HG02970 (cell line): ENCODE data around the gene RAVER1.
"Not testable (repeated sequence)": the region's sequence is repeated elsewhere in the genome, so short reads cannot be mapped to it uniquely, and the experiment has no call there.

ENCODE experiments used
- ATAC-seq: cut with Tn5 transposase; IDR thresholded peaks from one replicate; pipeline ENCODE4 v1.9.1; 2021; ENCODE audit warnings: mild to moderate bottlenecking, moderate library complexity, moderate number of reproducible peaks; ENCODE audit not compliant: unreplicated experiment, low FRiP score

Gene RAVER1

DNA sequence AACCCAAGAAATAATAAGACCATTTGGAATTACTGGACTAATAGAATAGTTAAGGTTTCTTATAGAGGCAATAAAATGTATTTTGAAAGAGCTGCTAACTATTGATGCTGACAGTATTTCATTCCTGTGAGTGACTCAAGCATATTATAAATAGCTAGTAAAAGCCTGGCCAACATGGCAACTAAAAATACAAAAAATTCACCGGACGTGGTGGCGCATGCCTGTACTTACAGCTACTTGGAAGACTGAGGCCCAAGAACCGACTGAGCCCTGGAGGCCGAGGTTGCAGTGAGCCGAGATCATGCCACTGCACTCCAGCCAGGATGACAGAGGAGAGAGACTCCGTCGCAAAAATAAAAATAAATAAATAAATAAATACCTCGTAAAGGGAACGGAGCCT is 11.5 kb upstream of the RAVER1 start:
- ATAC-seq, result no peak

DNA sequence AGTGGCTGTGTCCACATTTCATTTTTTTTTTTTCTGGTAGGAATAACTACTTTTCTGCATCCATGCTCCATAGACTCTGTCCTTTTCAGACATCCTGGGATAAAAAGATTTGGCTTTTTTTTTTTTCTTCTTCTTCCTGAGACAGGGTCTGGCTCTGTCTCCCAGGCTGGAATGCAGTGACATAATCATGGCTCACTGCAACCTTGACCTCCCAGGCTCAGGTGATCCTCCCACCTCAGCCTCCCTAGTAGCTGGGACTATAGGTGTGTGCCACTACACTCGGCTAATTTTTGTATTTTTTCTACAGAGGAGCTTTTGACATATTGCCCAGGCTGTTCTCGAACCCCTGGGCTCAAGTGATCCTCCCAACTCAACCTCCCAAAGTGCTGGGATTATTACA is 10.2 kb upstream of the RAVER1 start:
- ATAC-seq, result no peak

DNA sequence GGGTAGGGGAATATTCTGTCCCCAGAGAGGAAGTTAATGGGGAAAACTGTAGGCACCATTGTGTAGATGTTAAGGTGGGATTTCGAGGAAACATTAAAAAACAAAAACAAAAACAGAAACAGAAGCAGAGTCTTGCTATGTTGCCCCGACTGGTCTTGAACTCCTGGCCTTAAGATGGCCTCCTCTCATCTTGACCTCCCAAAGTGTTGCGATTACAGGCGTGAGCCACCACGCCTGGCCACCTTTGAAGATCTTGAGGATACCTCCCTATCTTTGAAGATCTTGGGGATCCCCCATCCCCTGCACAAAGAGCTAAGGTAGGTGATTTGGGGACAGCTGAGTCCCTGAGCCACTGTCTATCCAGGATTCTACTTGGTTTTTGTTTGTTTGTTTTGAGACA is 6.6 kb upstream of the RAVER1 start:
- no peak for ATAC-seq

DNA sequence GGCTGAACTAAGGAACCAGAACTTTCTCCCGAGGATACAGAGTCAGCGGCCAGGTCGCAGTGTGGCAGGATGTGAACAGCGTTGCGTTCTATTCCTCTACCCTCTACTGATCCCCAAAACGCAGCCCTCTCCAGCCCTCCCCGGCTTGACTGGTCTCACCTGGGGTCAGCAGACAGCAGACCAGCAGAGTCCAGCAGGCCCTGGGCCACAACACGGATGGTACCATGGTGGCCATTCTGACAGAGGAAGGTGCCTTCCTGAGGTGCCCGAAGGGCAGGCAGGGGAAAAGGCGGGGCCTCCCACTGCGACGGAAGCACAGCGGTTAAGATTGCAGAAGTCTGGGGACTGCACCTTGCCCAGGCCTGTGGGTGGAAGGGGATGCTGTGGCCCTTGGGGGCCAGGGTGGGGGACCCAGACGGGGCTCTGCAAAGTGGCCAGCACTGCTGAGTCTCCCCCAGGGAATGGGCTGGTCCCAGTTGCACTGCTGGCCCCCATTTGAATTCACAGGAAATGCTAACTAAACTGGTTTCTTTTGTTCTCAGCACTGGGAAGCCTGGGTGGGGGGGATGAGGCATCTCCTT is 6.1 kb upstream of the RAVER1 start, which contains the start of gene ICAM3:
ICAM3 (minus strand) TSS at position 245 of the 581 bp plus-strand sequence; CDS start at position 235, 10 bp downstream.
- no peak for ATAC-seq

DNA sequence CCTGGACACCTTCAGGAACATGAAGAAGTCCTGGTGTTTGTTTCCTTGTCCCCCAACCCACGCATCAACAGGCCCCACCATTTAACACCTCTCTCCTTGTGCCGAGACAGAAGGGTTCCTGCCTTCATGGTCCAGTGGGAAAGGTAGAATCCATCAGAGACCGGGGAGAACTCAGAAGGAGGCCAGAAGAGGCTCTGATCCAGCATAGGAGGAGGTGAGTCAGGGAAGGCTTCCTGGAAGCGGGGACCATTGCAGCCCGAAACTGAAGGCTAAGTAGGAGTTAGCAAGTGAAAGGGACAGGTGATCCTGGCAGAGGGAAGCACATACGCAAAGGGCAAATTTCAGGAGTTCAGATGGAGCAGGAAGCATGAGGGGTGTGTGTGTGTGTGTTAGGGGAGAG is 5.6 kb upstream of the RAVER1 start:
- no peak for ATAC-seq

DNA sequence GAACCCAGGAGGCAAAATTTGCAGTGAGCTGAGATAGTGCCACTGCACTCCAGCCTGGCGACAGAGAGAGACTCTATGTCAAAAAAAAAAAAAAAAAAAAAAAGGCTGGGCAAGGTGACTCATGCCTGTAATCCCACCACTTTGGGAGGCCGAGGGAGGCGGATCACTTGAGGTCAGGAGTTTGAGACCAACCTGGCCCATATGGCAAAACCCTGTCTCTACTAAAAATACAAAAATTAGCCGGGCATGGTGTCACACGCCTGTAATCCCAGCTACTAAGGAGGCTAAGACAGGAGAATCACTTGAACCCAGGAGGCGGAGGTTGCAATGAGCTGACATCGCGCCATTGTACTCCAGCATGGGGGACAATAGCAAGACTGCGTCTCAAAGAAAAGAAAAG is 3.4 kb upstream of the RAVER1 start:
- not testable (repeated sequence) for ATAC-seq

DNA sequence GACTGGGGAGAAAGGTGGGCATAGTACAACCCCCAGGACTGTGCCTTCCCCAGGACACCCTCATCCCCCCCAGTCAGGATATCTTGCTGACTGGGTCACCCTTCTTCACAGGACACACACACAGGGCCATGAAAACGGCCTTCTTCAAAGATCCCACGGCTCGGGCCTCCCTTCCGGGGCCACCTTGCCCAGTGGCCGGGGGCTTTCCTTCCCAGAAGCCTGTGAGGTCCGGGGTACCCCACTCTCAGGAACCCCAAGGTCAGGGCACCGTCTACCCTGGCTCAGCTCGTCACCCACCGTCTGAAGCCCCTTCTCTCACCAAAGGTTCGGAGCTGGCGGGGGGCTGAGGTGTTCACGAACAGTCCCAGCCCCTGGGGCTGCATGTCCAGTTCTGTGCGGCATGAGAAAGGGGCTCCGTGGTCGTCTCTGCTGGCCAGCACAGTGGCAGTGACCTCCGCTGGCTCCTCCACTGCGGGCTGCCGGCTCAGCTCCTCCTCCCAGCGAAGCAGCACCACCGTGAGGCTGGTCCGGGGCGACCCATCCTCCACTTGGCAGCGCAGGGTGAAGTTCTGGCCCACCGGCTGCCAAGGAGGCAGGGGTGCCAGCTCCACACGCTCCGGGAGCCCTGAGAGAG is 2.1 kb upstream of the RAVER1 start:
- ATAC-seq, result no peak

DNA sequence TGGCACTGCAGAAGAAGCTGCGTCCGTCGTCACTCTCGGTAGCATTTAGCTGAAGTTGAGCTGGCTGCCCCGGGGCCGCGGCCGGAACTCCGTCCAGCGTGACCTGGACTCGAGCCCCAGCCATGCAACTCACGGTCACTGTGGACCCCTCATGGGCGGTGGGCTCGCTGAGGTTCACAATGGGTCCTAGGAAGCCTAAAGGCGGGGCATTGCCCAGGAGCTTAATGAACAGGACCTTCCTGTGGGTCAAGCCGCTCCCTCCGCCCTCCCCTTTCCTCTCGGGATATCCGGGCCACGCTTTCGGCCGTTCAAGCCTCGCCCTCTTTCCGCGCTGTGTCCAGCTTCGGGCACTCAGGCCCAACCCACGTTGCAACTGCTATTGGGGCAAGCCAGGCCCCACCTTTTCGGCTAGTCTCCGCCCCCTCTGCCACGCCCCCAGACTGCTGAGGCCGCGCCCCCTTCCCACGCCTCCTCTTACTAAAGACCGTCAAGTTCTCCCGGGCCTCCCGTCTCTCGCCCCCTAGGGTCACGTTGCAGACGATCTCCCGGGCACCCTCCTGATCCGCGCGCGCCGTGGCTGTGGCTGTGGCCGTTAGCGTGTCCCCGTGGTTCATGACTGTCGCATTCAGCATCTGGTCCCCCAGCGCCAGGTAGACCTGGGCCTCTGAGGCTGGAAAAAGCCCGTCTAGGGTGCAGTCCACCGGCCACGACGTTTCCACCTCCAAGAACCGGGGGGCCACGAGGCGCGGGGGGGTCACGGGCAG is 1.4 kb upstream of the RAVER1 start:
- ATAC-seq, result no peak

DNA sequence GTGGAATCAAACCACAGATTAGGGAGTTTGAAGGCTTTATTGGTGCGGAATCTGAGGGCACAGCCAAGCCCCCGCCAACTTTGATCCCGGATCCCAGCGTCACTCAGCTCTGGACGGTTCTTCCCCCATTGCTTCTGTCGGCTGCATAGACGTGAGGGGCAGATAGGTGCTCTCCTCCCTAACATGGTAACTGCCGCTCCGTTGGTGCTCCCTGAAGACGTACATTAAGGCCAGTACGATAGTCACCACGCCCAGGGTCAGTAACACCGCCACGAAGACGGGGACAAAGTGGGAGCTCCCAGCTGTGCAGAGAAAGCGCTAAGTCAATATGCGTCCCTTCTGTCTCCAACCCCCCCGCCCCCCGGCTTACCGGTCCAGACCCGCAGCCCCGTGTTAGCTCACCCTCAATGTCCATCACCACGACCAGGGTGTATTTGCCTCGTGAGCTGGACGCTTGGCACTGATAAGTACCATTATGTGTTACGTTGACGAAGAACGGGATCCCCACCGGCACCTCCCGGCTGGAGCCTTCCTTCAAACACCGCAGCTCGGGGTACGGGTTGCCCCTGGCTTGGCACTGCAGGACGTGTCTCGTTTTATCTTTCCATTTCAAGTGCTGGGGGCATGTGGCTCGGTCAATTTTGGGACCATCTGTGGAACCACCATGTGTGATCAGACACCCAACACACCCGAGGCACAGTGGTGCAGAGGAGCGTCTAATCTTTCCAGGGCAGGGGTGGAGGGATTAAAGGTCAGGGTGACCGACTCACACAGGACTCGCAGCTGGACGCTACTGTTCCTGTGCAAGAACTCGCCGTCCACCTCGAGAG is 644 bp upstream of the RAVER1 start:
- ATAC-seq, result no peak

DNA sequence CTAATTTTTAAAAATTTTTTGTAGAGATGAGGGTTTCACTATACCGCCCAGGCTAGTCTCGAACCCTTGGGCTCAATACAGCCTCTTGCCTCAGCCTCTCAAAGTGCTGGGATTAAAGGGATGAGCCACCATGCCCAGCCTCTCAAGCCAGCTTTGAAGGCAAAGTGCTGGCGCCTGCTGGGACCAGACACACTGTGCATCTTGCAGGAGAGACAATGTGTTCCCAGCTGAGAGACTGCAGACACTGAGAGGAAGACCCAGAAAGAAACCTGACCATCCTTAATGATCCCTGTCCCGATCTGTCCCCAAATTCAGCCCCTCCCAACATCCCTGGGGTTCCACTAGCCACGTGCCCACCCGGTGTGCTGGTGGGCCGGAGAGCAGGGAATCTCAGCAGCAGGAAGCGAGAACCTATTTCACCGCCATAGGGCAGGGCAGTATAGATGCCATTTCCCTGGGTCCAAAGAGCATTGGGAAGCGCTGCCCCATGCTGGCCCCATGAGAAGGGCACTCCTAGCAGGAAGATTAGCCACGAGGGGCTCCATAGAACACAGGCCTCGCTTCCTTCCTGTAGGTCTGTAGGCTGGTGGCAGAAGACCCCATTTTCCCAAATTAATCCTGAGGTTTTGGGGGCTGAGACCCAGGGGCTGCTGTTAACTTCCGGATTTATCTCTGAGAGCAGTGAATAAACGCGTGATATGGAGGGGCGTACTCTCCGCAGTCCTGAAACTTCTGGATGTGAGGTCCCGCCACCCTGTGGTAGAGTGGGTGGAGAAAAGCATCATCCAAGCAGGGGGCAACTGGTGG is 968 bp downstream of the RAVER1 start:
- no peak for ATAC-seq

DNA sequence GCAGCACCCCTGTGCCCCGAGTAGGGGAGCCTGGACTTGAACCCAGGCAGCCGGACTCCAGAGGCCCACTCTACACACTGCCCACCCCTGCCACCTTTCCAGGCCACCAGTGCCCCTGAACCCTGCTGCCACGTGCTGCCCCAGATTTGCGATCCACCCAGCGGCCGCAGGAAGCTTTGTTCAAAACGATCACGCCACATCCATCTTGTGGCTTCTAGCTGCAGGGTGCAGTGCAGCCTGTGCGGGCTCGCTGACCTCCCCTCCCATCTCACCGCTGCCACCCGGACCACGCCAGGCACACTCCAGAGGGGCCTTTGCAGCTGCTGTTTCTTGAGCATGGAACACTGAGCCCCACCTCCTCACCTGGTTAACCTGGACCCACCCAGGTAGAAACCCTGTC is 3.8 kb downstream of the RAVER1 start:
- no peak for ATAC-seq

DNA sequence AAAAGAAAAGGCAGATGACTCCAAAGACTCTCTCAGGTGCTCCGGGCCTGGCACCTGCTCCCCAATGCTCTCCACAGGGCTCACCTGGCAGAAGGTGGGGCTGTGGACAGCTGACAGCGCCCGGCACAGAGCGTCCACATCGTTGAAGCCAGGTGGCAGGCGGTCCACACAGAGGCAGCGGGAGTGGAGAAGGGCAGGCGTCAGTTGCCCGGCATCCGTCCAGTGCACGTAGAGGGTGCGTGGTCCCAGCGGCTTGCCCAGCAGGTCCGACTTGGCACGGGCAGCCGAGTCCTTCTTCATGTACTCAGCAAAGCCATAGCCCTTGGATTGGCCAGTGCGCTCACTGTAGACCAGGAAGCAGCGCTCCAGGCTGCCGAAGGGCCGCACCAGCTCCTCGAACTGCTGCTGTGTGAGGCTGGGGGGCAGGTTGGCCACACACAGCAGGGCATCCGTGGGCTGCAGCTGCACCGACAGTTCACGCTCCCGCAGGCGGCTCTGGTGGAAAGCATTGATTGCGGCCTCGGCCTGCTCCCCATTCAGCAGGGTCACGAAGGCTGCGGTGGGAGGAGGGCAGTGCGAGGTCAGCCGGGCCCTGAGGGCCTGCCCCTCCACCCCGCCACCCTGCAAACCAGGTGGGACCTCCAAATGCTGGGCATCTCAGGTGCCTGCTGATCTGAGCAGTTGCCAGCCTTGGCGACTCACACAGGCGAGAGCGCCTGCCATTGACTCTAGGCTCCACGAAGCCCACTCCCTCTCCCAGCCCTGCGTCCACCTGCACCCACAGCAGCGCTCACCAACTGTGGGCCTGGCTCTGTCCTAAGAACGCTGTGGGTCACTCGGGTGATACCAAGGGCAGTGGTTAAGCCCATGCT is 4.5 kb downstream of the RAVER1 start:
- ATAC-seq, result no peak

DNA sequence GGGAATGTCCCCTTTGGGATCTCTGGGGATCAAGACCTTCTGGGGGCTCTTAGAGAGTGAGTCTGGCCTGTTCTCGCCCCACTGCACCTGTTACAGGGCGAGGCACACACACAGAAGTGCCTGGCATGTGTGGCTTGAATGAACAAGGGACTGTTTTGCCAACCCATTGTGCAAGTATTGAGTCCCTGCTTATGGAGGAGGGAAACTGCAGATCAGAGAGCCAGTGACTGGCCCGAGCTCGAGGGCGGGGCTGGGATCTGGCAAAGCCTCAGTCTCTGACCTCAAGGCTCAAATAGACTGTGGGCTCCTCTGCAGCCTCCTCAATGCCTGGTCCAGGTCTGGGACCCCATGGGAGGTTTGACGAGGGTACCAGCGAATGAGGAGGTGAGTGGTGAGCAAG is 5.5 kb downstream of the RAVER1 start:
- ATAC-seq, result no peak

DNA sequence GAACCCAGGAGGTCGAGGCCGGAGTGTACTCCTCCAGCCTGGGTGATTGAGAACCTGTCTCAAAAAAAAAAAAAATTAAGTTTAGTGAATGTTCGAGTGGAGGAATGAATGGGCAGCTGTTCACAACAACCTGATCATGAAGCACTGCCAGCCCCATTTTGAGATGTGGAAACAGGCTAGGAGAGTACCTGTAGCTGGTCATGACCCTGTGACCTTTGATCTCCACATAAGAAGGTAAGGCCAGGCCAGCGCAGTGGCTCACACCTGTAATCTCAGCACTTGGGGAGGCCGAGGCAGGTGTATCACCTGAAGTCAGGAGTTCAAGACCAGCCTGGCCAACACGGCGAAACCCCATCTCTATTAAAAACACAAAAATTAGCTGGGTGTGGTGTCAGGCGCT is 7.6 kb downstream of the RAVER1 start:
- ATAC-seq, result no peak

DNA sequence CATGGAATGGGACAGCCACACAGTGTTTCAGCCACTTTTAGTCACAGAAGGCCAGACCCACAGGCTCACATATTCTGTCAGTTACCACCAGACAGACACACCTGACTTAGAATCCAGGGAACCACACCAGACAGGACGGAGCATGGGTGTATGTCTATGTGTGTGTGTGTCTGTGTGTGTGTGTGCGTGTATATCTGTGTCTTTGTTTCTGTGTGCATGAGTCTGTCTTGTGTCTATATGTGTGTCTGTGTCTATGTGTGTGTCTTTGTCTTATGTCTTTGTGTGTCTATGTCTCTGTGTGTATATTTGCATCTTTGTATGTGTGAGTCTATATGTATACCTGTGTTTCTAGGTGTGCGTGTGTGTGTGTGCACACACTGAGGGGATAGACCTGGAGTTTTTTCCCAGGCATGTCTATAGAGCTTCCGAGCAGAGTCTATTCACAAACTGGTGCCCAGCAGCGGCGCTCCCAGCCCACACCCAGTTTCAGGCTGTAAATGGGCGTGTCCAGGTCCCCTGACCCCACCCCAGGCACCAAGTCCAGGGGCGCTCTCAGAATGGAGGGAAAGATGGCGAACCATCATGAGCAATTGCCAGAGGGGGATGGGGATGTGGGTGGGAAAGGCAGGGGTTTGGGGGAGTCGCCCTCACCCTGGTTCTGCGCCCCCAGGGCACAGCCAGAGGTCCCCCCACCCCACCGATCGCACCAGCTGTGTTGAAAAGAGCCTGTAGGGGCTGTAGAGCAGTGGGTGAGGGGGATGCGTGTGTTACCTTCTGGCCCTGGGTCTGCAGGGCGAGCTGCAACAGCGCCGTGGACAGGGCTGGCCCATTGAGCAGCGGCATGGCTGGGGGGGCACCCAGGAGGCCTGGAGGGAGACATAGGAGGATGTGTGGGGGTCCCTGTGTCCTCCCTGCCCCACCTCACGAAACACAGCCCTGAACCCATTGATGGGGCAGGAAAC is 11.2 kb downstream of the RAVER1 start:
- ATAC-seq, result no peak

DNA sequence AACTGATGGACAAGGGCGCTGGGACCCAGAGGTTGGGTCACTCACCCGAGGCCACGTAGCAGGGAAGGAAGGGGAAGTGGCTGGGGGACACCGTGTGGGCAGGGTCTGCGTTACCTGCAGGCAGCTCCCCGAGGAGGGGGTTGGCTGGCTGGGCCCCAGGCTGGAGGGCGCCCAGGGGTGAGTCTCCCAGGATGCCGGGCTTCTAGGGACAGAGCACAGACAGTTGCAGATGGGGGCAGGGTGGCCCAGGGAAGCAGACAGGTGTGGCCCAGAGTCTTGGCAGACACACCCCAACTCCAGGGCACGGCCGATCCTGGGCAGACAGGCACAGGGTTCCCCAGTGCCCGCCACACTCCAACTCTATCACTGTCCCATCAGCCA is 11.9 kb downstream of the RAVER1 start:
- ATAC-seq, result no peak

DNA sequence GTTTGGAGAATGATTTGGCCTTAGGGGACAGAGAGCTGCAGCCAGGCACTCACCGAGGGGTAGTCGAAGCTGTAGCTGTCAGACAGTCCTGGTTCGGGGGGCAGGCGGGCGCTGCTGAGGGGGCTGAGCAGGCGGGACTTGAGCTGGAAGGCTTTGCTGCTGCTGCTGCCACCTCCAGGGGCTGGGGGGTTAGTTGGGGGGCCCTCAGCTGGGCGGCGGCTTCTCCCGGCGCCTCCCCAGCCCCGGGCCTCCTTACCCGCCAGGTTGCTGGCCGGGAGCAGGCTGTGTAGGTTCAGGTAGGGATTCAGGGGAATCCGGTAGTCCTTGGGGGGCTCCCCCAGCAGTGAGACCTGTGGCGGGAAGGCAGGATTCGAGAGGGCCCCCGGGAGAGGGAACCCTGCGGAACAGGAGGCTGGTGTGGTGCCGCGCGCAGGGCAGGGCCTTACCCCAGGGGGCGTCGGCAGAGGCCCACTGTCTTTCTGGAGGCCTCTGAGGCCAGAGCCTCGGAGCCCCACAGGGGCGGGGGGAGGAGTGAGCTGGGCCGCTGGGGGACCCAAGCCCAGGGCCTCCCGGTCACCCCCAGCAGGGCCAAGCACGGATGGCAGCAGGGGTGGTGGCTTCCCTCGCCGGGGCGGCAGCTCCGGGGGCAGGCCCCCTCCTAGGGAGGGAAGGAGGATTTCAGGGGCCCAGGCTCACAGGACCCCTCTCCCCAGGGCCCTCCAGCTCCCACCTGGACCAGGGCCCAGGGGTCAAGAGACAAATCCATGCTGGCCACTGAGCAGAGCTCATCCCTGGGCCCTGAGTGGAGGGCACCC is 12.5 kb downstream of the RAVER1 start:
- no peak for ATAC-seq
